Esophagus squamous epithelium (tissue), 5 donors: ENCODE data around the gene SCGB2A2. TPM values are rescaled to one million over a fixed set of nuclear protein-coding genes. Genes with fewer than 3 reads are reported as not detected.

Source experiments
- DNase-seq: peaks from one replicate; lab custom pipeline; 2025; lab: John Stamatoyannopoulos, UW
- H3K27ac ChIP-seq, 4 donors: fragments of 200-600 bp; sonication (generic); one replicate each; pipeline ENCODE4 v1.5.1; 2016 to 2019; ENCODE audit warnings: mild to moderate bottlenecking in 1 of 4
- H3K27me3 ChIP-seq, 4 donors: fragments of 200-600 bp; sonication (generic); 1 replicate in 3 of 4; 2 replicates in 1 of 4; pipeline versions ENCODE4 v1.5.1 to v1.6.0; 2017 to 2021; ENCODE audit warnings: antibody characterized with exemption in 1 of 4
- H3K36me3 ChIP-seq, 3 donors: fragments of 200-600 bp; sonication (generic); one replicate each; pipeline ENCODE4 v1.5.1; 2016 to 2019
- H3K4me1 ChIP-seq, 3 donors: fragments of 200-600 bp; sonication (generic); one replicate each; pipeline ENCODE4 v1.5.1; 2017 to 2019
- H3K4me3 ChIP-seq, 4 donors: fragments of 200-600 bp; sonication (generic); 1 replicate in 3 of 4; 2 replicates in 1 of 4; pipeline ENCODE4 v1.5.1; 2016 to 2019; ENCODE audit warnings: mild to moderate bottlenecking in 2 of 4, moderate library complexity in 1 of 4
- H3K9me3 ChIP-seq, 3 donors: fragments of 200-600 bp; sonication (generic); one replicate each; pipeline ENCODE4 v1.5.1; 2016 to 2019
- CTCF ChIP-seq, 6 experiments: fragments of 450-650 bp in 4 of 6; fragments of 200-600 bp in 2 of 6; sonication (generic) in 2 of 6; IDR thresholded peaks; one replicate each; pipeline ENCODE4 v1.5.1; 2016 to 2019; ENCODE audit warnings: antibody characterized with exemption in 6 of 6, mild to moderate bottlenecking in 4 of 6, moderate library complexity in 4 of 6
- POLR2A ChIP-seq, 4 donors: fragments of 450-650 bp; IDR thresholded peaks; one replicate each; pipeline ENCODE4 v1.6.1; 2017; ENCODE audit warnings: antibody characterized with exemption in 4 of 4, mild to moderate bottlenecking in 4 of 4, moderate library complexity in 3 of 4
- WGBS, 2 donors: methylation state at CpG; one replicate each; pipeline ENCODE4 v1.1.5; 2018; 5-methylcytosine and 5-hydroxymethylcytosine counted together
- intact Hi-C: fragments of 100-400 bp; cut with DNase I; formaldehyde crosslinking; loops from one replicate; pipeline ENCODE4 v1.15.0; 2022
- total RNA-seq, 4 donors: library from RNA; depleted of rRNA; stranded (reverse); fragments of >200 nt; gene quantifications; one replicate each; pipeline ENCODE4 v1.1.0, GENCODE V29; 2016
- donor health status: DM: yes; HTN: yes; CAD: no.

SCGB2A2 gene
- total RNA-seq, 4 donors from 2014 or later = 28.7 TPM; not detected in 3

GRCh38 chr11:62251698-62252097 is 18.3 kb upstream of the SCGB2A2 start:
- Histone ChIP-seq H3K36me3 (no peaks in the 10 kb centered on the region), H3K27me3 (peaks cover 0 to 26% (median 0%) of the 10 kb centered on the region in 4 donors), H3K9me3 (peaks cover 5 to 42% (median 34%) of the 10 kb centered on the region in 3 donors), H3K4me3 (no peak overlapping the region), H3K27ac (no peak overlapping the region), H3K4me1 (no peaks in the 10 kb centered on the region)
- 57 to 59% methylated on average over 4 of the region's 4 CpGs for WGBS, 2 donors
- intact Hi-C loops = no loop called here
- no peak for DNase-seq
- no peak for TF ChIP-seq POLR2A (IDR thresholded peaks at IDR 0.05)
- TF ChIP-seq CTCF (IDR thresholded peaks at IDR 0.05) = no peak

- no peaks in the 10 kb centered on the region for H3K4me1 ChIP-seq
- TF ChIP-seq POLR2A (IDR thresholded peaks at IDR 0.05) (no peak), CTCF (IDR thresholded peaks at IDR 0.05) (no peak)
- no peak overlapping the region for H3K27ac ChIP-seq
- 57 to 75% methylated on average over 3 of the region's 3 CpGs for WGBS, 2 donors
- H3K9me3 ChIP-seq = peaks cover 5 to 42% (median 31%) of the 10 kb centered on the region in 3 donors
- no peaks in the 10 kb centered on the region for H3K36me3 ChIP-seq
- intact Hi-C loops = no loop called here
- DNase-seq = no peak
- peaks cover 0 to 16% (median 0%) of the 10 kb centered on the region in 4 donors for H3K27me3 ChIP-seq
- H3K4me3 ChIP-seq = no peak overlapping the region
These were observed 15.9 kb upstream of the SCGB2A2 start for GRCh38 chr11:62253999-62254542.

- Histone ChIP-seq H3K4me1 (no peaks in the 10 kb centered on the region), H3K27ac (no peak overlapping the region), H3K36me3 (no peaks in the 10 kb centered on the region), H3K27me3 (peaks cover 0 to 30% (median 0%) of the 10 kb centered on the region in 4 donors), H3K4me3 (no peak overlapping the region), H3K9me3 (peaks cover 5 to 30% (median 26%) of the 10 kb centered on the region in 3 donors)
- WGBS, 2 donors = 68 to 73% methylated on average over 2 of the region's 2 CpGs
- DNase-seq = no peak
- TF ChIP-seq CTCF (IDR thresholded peaks at IDR 0.05) (no peak), POLR2A (IDR thresholded peaks at IDR 0.05) (no peak)
- intact Hi-C loops = no loop called here
These were observed 13.7 kb upstream of the SCGB2A2 start for GRCh38 chr11:62256281-62256680.

- H3K4me1 ChIP-seq = no peaks in the 10 kb centered on the region
- H3K4me3 ChIP-seq = no peak overlapping the region
- H3K27me3 ChIP-seq = peaks cover 0 to 38% (median 0%) of the 10 kb centered on the region in 4 donors
- intact Hi-C loops = no loop called here
- no peak for DNase-seq
- H3K27ac ChIP-seq = no peak overlapping the region
- no peak for TF ChIP-seq CTCF (IDR thresholded peaks at IDR 0.05)
- no peak for TF ChIP-seq POLR2A (IDR thresholded peaks at IDR 0.05)
- H3K36me3 ChIP-seq = no peaks in the 10 kb centered on the region
- H3K9me3 ChIP-seq = no peaks in the 10 kb centered on the region
- 55 to 59% methylated on average over 6 of the region's 6 CpGs for WGBS, 2 donors
These were observed 9.6 kb upstream of the SCGB2A2 start for GRCh38 chr11:62260261-62260953.

- 75 to 88% methylated on average over 1 of the region's 1 CpG for WGBS, 2 donors
- no peak overlapping the region for H3K4me3 ChIP-seq
- H3K9me3 ChIP-seq = no peaks in the 10 kb centered on the region
- intact Hi-C loops = no loop called here
- no peaks in the 10 kb centered on the region for H3K4me1 ChIP-seq
- H3K36me3 ChIP-seq = no peaks in the 10 kb centered on the region
- no peak for DNase-seq
- TF ChIP-seq CTCF (IDR thresholded peaks at IDR 0.05) (no peak), POLR2A (IDR thresholded peaks at IDR 0.05) (no peak)
- H3K27ac ChIP-seq = no peak overlapping the region
- peaks cover 0 to 56% (median 0%) of the 10 kb centered on the region in 4 donors for H3K27me3 ChIP-seq
These were observed 6.0 kb upstream of the SCGB2A2 start for GRCh38 chr11:62264004-62264403.
